NCI-H82 treated with DMSO at 0.1 percent for 48 hours (cell line): ENCODE results near the gene LTBP1.

Source experiments
- DNase-seq: peaks from one replicate; lab custom pipeline; 2025; ENCODE audit not compliant: unreplicated experiment; lab: John Stamatoyannopoulos, UW

Gene LTBP1

GRCh38 chr2:33442528-33443079 lies 495.9 kb downstream of the LTBP1 start:
- DNase-seq = no peak

GRCh38 chr2:33443274-33443829 lies 496.6 kb downstream of the LTBP1 start:
- no peak for DNase-seq

GRCh38 chr2:33444967-33445366 lies 498.2 kb downstream of the LTBP1 start:
- no peak for DNase-seq

- DNase-seq = no peak
Measured at GRCh38 chr2:33448220-33448899, 501.6 kb downstream of the LTBP1 start.
